ENCODE measurements around the gene CEP76.

CEP76 gene

GRCh38 chr18:12745095-12745795 is 42.7 kb upstream of the CEP76 start:
- no peak for TF ChIP-seq Cebpa-rat (IDR thresholded peaks at IDR 0.05)

GRCh38 chr18:12744103-12744502 is 41.6 kb upstream of the CEP76 start:
- Histone ChIP-seq H3K27me3 (no peaks in the 10 kb centered on the region), H3K27ac (no peak overlapping the region), H3K4me2 (peak overlapping the region; percentile 72; the same call in 1 of the 2 replicates), H4K20me1 (no peaks in the 10 kb centered on the region), H3K9me3 (0 out of 2 replicates have a peak, but pooled peaks cover 2% of the 10 kb centered on the region), H3K4me3 (no peak overlapping the region), H3K36me3 (no peaks in the 10 kb centered on the region), H3K9ac (no peak overlapping the region), H3K4me1 (peaks cover 70% of the 10 kb centered on the region)
- TF ChIP-seq Cebpa-rat (IDR thresholded peaks at IDR 0.05): no peak

More at GRCh38 chr18:12745095-12745795, 42.7 kb upstream of the CEP76 start:
- no peaks in the 10 kb centered on the region for H3K27me3 ChIP-seq
- no peaks in the 10 kb centered on the region for H4K20me1 ChIP-seq
- no peak overlapping the region for H3K27ac ChIP-seq
- H3K4me3 ChIP-seq: no peak overlapping the region
- H3K9me3 ChIP-seq: 0 out of 2 replicates have a peak, but pooled peaks cover 2% of the 10 kb centered on the region
- no peaks in the 10 kb centered on the region for H3K36me3 ChIP-seq
- peaks cover 73% of the 10 kb centered on the region for H3K4me1 ChIP-seq
- H3K9ac ChIP-seq: no peak overlapping the region; the same call in 1 of the 2 replicates
- H3K4me2 ChIP-seq: peak overlapping the region; percentile 72

GRCh38 chr18:12742453-12742852 is 39.9 kb upstream of the CEP76 start:
- no peak for TF ChIP-seq Cebpa-rat (IDR thresholded peaks at IDR 0.05)
- Histone ChIP-seq H3K27me3 (no peaks in the 10 kb centered on the region), H3K27ac (no peak overlapping the region), H3K4me2 (no peak overlapping the region), H3K9me3 (0 out of 2 replicates have a peak, but pooled peaks cover 2% of the 10 kb centered on the region), H3K4me1 (peaks cover 58% of the 10 kb centered on the region), H4K20me1 (no peaks in the 10 kb centered on the region), H3K36me3 (no peaks in the 10 kb centered on the region), H3K9ac (no peak overlapping the region), H3K4me3 (no peak overlapping the region)

- H3K4me1 ChIP-seq: peaks cover 47% of the 10 kb centered on the region
- H3K27ac ChIP-seq: peak overlapping the region; percentile 12; the same call in 1 of the 2 replicates
- H3K36me3 ChIP-seq: no peaks in the 10 kb centered on the region
- no peak overlapping the region for H3K4me3 ChIP-seq
- H3K4me2 ChIP-seq: peak overlapping the region; percentile 67
- 0 out of 2 replicates have a peak, but pooled peaks cover 2% of the 10 kb centered on the region for H3K9me3 ChIP-seq
- H4K20me1 ChIP-seq: no peaks in the 10 kb centered on the region
- no peak overlapping the region for H3K9ac ChIP-seq
- no peak for TF ChIP-seq Cebpa-rat (IDR thresholded peaks at IDR 0.05)
- H3K27me3 ChIP-seq: no peaks in the 10 kb centered on the region
Measured at GRCh38 chr18:12741351-12741750, 38.8 kb upstream of the CEP76 start.

- Histone ChIP-seq H3K9ac (no peak overlapping the region), H3K4me1 (peaks cover 27% of the 10 kb centered on the region), H3K27ac (no peak overlapping the region), H3K4me2 (no peak overlapping the region), H4K20me1 (no peaks in the 10 kb centered on the region), H3K27me3 (no peaks in the 10 kb centered on the region), H3K4me3 (no peak overlapping the region), H3K9me3 (0 out of 2 replicates have a peak, but pooled peaks cover 2% of the 10 kb centered on the region), H3K36me3 (no peaks in the 10 kb centered on the region)
- no peak for TF ChIP-seq Cebpa-rat (IDR thresholded peaks at IDR 0.05)
Measured at GRCh38 chr18:12737243-12737902, 34.9 kb upstream of the CEP76 start.

- Histone ChIP-seq H3K27ac (no peak overlapping the region), H3K9me3 (peaks cover 25% of the 10 kb centered on the region), H3K36me3 (peaks cover 68% of the 10 kb centered on the region), H3K27me3 (no peaks in the 10 kb centered on the region), H3K4me3 (no peak overlapping the region), H3K4me1 (peaks cover 12% of the 10 kb centered on the region), H3K9ac (no peak overlapping the region), H4K20me1 (no peaks in the 10 kb centered on the region), H3K4me2 (peak overlapping the region; percentile 41)
- TF ChIP-seq Cebpa-rat (IDR thresholded peaks at IDR 0.05): no peak
Measured at GRCh38 chr18:12726774-12727550, 24.4 kb upstream of the CEP76 start.

- no peaks in the 10 kb centered on the region for H4K20me1 ChIP-seq
- H3K36me3 ChIP-seq: peaks cover 72% of the 10 kb centered on the region
- H3K4me2 ChIP-seq: peak overlapping the region; percentile 41
- H3K27ac ChIP-seq: no peak overlapping the region
- H3K4me1 ChIP-seq: peaks cover 12% of the 10 kb centered on the region
- no peak overlapping the region for H3K9ac ChIP-seq
- no peak for TF ChIP-seq Cebpa-rat (IDR thresholded peaks at IDR 0.05)
- H3K27me3 ChIP-seq: no peaks in the 10 kb centered on the region
- H3K4me3 ChIP-seq: no peak overlapping the region
- H3K9me3 ChIP-seq: peaks cover 25% of the 10 kb centered on the region
Measured at GRCh38 chr18:12726331-12726730, 23.8 kb upstream of the CEP76 start.

GRCh38 chr18:12722731-12723130 is 20.2 kb upstream of the CEP76 start:
- H3K4me2 ChIP-seq: no peak overlapping the region
- no peak overlapping the region for H3K4me3 ChIP-seq
- peaks cover 12% of the 10 kb centered on the region for H3K4me1 ChIP-seq
- no peak overlapping the region for H3K27ac ChIP-seq
- no peaks in the 10 kb centered on the region for H3K27me3 ChIP-seq
- H3K36me3 ChIP-seq: peaks cover 93% of the 10 kb centered on the region
- H3K9me3 ChIP-seq: no peaks in the 10 kb centered on the region
- H3K9ac ChIP-seq: no peak overlapping the region
- no peak for TF ChIP-seq Cebpa-rat (IDR thresholded peaks at IDR 0.05)
- 0 out of 2 replicates have a peak, but pooled peaks cover 6% of the 10 kb centered on the region for H4K20me1 ChIP-seq

GRCh38 chr18:12721495-12722275 is 19.2 kb upstream of the CEP76 start:
- TF ChIP-seq Cebpa-rat (IDR thresholded peaks at IDR 0.05): no peak
- peaks cover 95% of the 10 kb centered on the region for H3K36me3 ChIP-seq

More at GRCh38 chr18:12721495-12722275, 19.2 kb upstream of the CEP76 start:
- no peak overlapping the region for H3K27ac ChIP-seq
- H3K4me3 ChIP-seq: no peak overlapping the region
- H3K27me3 ChIP-seq: no peaks in the 10 kb centered on the region
- peaks cover 9% of the 10 kb centered on the region for H3K4me1 ChIP-seq
- H4K20me1 ChIP-seq: 0 out of 2 replicates have a peak, but pooled peaks cover 6% of the 10 kb centered on the region
- no peaks in the 10 kb centered on the region for H3K9me3 ChIP-seq
- no peak overlapping the region for H3K9ac ChIP-seq
- no peak overlapping the region for H3K4me2 ChIP-seq

All from BLaER1 (cell line).